Measurements from ENCODE around the gene NUP54. TPM values are rescaled to one million over a fixed set of nuclear protein-coding genes. Genes with fewer than 3 reads are reported as not detected.

NUP54 gene
- total and polyA plus RNA-seq, 2 of the 8 experiments (the other 6 are each of a cell fraction or from before 2014, with no cell fraction given) = 51.4 to 103 TPM

GRCh38 chr4:76148142-76148865 lies at the start of gene NUP54 (continued):
- TF ChIP-seq CHD7 (IDR thresholded peaks at IDR 0.05; ENCODE audit: insufficient replicate concordance, low read length) (no peak), SIN3A (conservative IDR thresholded peaks at IDR 0.05 in 1 of 2, IDR thresholded peaks at IDR 0.05 in 1 of 2; ENCODE audit: low read depth in 1 of 2, low read length in 2 of 2) (peak; percentile 94 to 98), ZNF274 (IDR thresholded peaks at IDR 0.05; ENCODE audit: borderline replicate concordance, extremely low read depth, low read length) (no peak), RFX5 (IDR thresholded peaks at IDR 0.05; ENCODE audit: borderline replicate concordance, low read depth, low read length) (no peak), ATF3 (IDR thresholded peaks at IDR 0.05; ENCODE audit: insufficient read depth, low read depth, low read length) (no peak), NRF1 (IDR thresholded peaks at IDR 0.05; ENCODE audit: low read depth, low read length) (no peak; the same call in 1 of the 2 replicates), CTBP2 (IDR thresholded peaks at IDR 0.05; ENCODE audit: borderline replicate concordance, insufficient read depth, insufficient read length, low read length) (no peak)

Data from H1 (cell line).